DOHH2 (cell line): ENCODE data around the gene UBTD2.

ENCODE experiments used
- CTCF ChIP-seq: fragments of 200-600 bp; sonication (generic); IDR thresholded peaks from one replicate; pipeline ENCODE4 v1.5.1; 2014; ENCODE audit warnings: antibody characterized with exemption, mild to moderate bottlenecking, low read depth, low read length; ENCODE audit not compliant: poor library complexity, severe bottlenecking
- EZH2phosphoT487 ChIP-seq: fragments of 200-600 bp; sonication (generic); IDR thresholded peaks from 2 replicates; pipeline ENCODE4 v1.6.1; 2017; ENCODE audit warnings: borderline replicate concordance, mild to moderate bottlenecking, antibody characterized with exemption, low read length, moderate library complexity, mixed read lengths

- TF ChIP-seq CTCF (no peak), EZH2phosphoT487 (no peak)
Measured at GRCh38 chr5:172199446-172199845, 84.1 kb downstream of the UBTD2 start.
